Measurements from ENCODE around the gene LBX1.

Gene LBX1

DNA sequence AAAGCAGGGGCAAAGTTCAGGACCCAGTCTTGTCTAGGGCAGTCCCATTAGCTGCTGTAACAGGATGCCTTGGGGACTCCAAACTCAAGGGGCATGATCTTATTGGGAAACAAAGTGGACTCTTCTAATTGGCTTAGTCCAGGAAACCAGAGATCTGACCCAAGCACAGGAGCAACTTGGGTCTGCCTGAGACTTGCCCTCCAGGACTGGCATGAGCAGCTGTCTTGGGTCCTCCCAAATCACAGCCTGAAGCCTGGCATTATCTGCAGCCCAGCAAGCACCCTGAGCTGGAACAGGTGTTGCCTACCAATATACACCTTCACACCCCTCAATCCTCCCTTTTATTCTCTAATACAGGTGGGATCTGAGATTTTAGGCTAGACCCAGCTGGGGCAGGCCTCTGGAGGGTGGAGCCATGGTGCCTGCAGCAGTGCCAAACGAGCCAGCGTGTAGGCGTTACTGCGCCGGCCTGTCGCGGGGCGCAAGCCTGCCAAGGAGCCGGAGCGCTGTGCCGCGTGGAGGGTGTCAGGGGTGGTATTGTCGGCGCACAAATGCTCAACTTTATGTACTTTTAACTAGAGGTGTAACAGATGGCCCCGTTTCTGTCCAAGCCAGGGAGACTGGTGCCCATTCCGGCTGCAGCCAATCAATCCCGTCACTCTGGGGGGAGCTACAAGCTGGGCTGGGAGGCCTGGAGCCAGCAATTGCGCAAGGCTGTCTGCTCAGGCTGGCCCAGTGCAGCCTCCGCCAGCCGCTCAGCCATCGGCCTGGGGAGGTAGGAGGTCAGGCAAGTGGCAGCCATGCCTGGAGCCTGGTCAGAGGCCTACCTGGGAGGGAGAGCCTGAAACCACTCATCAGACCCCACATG is 12.8 kb upstream of the LBX1 start:
- FAIRE-seq: no peak

DNA sequence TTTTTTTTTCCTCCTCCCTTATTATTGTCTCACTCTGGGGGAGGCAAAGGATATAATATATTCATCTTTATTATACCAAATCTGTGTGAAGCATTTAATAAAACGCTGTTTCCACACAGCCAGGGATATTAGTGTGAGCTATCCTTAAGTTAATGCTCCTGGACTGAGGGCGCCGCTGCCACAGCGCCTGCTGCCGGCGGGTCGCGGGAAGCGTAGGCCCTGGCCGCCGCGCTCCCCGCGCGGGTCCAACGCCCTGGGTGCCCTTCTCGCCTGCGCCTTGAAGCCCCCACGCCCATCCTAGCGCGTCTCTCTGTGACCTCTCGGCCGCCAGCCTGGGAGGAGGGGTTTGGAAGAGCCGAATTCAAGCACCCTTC is 9.5 kb upstream of the LBX1 start:
- no peak for FAIRE-seq

- FAIRE-seq: no peak
Observed at GRCh38 chr10:101237982-101238731, 8.9 kb upstream of the LBX1 start.

- no peak for FAIRE-seq
Observed at GRCh38 chr10:101237081-101237981, 8.1 kb upstream of the LBX1 start.

- no peak for FAIRE-seq
Observed at GRCh38 chr10:101236376-101237080, 7.3 kb upstream of the LBX1 start.

- no peak for FAIRE-seq
Observed at GRCh38 chr10:101235766-101236165, 6.5 kb upstream of the LBX1 start.

DNA sequence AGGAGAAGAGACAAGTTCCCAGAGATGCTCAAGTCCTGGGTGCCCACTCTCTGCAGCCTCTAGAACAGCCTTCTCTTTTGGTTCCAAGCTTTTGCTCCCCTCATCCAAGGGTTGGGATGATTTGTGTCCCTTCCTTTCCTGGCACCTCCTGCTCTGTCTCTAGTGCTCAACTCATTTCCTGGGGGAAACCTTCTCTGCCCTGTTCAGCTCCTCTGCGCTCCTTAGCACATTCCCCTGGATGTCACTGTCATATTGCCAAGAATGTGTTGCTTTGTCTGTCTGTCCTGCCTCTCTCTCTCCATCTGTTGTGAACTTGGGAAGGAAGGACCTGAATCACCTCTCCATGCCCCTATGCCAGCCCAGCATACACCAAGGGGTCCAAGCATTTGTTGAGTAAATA is 5.1 kb upstream of the LBX1 start:
- FAIRE-seq: no peak

DNA sequence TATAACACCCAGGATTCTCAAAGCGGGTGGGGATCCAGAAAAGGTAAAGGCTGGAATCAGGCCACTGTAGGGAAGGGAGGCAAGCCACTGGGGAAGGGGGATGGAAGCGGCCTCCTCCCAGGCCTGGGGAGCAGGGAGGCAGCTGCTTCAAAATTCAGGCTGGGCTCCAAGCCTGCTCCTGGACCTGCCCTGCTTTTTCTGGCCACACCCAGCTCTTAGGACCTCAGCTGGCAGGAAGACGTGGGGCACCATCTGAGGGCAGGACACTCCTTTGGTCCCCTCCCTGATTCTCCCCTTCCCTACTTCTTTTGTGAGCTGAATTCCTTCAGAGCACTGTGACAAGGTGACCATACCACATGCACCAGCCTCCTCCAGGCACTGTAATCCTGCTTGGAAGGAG is 4.6 kb upstream of the LBX1 start:
- no peak for FAIRE-seq

GRCh38 chr10:101233443-101233842 is 4.2 kb upstream of the LBX1 start:
- FAIRE-seq: no peak

DNA sequence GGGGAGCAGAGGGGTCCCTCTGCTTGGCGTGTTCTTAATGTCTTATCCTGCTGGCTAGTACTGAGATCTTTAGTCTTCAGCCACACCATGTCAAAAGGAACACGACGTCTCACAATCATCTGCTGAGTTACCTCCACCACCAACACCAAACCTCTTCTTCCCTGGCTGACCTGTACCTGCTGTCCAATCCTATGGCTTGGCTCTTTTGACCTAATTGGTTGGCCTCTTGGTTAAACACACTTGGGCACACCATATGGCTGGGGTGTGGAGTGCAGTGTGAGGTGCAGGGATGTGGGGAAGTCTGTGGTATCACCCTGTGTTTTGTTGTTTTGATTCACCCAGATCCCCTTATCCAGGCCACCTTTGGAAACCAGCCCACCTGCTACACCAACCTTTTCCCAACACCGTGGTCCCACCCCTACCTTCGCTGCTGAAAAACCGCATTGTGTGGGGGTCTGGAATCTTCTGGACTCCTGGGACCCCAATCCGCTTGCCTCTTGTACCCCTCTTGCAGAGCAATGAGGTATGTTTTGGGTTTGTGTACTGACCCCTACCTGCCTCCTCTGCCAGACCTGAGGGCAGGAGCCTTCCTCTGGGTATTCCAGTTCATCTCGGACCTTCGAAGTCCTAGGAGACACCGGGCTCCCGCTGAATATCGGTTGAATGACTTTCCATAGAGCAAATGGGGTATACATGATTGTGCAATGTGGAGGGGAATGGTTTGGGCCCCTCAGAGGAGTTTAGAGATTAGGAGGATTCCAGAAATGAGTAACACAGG is 2.8 kb upstream of the LBX1 start:
- FAIRE-seq: no peak

- FAIRE-seq: no peak
Observed at GRCh38 chr10:101231092-101231491, 1.8 kb upstream of the LBX1 start.

DNA sequence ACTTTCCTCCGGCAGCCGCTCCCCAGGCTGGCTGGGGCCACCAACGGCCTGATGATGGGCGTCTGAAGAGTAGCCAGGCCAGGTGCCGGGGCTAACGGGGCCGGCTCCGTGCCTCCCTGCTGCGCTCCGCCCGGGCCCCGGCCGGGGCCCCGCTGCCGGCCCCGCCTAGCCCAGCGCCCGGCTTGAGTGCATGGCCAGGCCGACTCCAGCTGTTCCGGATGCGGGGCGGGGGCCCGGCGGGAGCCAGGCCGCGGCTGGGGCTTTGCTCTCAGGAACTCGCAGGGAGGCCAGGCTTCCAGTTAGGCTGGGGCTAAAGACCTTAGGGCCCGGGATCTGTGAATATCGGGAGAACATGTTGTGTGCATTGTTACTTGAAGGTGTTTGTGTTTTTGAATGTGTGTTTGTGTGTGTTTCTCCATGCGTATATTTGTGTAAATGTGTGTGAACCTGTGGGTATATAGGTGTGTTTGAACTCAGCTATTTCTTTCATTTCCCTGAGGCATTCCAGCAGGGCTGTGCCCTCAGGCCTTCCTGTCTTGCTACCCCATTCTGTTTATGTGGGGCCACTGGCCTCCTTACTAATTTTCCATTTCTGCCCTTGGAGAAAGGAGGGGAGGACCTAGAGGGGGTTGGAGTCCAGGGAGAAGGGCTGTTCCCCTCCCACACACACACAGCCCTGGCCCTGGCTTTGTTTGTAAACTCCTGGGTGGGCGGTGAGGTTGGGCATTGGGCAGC is 1.1 kb upstream of the LBX1 start:
- no peak for FAIRE-seq

GRCh38 chr10:101228966-101229265 is 347 bp downstream of the LBX1 start:
- FAIRE-seq: no peak

GRCh38 chr10:101228153-101228965 is 904 bp downstream of the LBX1 start:
- no peak for FAIRE-seq

GRCh38 chr10:101227429-101228152 is 1.7 kb downstream of the LBX1 start:
- no peak for FAIRE-seq

DNA sequence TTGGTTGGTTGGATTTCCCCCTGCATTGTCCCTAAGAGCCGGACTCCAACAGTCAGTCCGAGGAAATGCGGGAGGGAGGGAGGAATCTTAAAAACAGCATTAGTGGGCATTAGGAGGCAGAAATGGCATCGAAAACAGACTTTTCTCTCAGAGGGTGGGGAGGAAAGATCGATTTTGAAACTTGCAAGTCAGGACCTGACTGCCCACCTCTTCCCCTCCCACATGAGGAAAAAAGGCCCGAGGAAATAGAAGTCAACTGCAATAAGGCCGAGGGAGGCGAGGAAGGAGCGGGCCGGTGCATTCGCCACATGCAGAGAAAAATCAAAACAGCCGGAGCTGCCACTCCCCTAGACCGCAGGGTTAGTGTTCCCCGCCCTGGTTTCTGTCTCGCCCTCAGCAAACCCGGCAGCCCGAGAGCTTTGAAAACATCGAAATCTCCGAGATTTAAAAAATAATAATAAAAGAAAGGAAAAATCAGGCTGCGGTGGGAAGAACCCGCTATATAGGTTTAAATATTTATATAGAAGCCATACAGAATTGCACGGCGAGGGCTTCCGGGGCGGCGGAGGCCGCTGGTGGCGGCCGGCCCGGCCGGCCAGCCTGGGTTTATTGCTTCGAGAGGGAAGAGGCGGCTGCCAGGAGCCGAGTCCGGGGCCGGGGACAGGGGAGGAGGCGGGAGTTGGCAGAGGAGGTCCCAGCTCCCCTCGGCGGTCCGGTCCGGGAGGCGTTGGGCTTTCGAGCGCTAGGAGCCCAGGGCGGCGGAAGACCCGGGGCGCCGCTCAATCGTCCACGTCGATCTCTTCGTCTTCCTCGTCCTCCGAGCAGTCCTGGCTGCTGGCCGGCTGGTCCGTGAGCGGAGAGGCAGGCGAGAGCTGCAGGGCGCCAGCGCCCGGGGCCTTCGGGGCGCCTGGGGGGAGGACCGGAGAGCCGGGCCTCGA is 2.5 kb downstream of the LBX1 start:
- no peak for FAIRE-seq

DNA sequence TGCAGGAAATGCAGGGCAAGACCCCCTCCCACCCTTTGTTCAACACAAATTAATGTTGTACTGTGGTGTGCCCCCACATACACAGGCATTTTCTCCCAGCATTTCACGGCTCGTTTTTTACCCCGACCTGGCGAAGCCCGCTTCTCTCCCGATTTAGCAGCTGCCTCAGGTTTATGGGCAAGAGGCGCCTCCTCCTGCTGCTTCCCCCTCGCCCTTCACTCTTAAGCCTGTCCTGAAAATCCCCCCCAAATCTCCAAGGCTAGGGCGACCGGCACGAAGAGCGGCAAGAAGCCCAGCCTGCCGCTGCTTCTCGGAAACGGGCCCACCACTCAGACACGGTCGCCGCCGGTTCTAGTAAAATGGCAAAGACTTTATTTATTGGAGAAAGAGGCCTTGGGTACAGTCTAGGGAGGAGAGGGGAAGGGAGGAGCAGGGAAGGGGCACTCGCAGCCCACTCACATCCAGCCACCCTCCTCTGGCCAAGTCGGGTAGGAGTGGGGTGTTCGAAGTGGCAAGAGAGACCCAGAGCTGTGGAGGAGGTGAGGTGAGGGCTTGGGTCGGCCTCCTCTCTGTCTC is 3.3 kb downstream of the LBX1 start:
- no peak for FAIRE-seq

Measured in endometrium (tissue), 2 donors.